ENCODE results near the gene CDH22.
A peak's percentile ranks its signal among the peaks of the same experiment; 100 is the strongest.

CDH22 gene

GRCh38 chr20:46267108-46268105 is 40.9 kb downstream of the CDH22 start:
- no peak for DNase-seq

DNA sequence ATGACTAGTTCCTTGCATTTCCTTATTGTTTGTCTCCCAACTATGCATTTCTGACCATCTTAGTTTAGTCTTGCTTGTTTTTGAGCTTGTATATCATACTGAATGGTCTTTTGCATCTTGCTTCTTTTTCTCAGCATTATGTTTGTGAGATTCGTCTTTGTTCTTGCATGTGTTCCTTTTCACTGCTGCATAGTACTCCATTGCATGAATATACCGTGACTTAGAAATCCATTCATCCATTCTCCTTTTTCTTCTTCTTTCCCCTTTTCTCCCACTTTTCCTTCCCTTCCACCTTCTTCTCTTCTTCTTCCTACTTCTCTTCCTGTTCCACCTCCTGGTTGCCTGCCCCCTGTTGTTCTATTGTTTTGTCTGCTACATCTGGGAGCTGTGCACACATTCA is 42.8 kb downstream of the CDH22 start:
- no peak for DNase-seq

- DNase-seq = no peak
Measured at GRCh38 chr20:46264391-46265266, 43.7 kb downstream of the CDH22 start.

DNA sequence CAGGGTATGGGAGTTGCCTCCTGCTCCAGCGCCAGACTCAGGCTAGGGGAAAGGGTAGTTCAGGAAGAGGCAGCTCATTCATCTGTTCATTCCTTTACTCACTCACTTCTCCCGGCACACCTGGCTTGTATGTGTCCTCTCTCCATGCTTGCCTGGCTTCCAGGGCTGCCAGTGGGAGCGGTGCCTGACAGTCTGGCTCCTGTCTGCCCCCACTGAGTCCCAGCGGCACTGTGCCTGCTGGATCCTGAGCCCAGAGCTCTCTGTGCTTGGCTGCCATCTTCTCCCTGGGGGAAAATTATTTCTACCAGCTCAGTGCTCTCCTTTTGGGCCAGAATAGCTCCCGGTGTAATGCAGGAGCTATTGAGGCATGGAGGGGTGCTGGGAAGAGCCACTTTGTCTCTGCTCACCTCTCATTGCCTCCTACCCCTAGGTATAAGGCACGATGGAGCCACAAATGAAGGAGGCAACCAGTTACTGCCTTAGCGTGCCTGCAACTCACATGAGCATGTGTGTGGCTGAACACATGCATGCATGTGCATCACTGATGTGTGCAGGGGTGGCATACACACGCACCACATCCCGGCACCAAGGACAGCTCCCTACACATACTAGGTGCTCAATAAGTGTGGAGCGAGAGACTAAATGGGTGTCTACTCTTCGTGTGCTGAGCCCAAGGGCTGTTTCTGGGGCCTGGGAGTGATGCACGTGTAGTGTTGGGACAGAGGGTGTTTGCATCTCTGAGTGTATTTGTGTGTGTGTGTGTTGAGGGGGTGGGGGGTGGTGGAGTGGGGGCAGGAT is 46.6 kb downstream of the CDH22 start:
- DNase-seq = no peak

GRCh38 chr20:46260936-46261454 is 47.3 kb downstream of the CDH22 start:
- DNase-seq = no peak

DNA sequence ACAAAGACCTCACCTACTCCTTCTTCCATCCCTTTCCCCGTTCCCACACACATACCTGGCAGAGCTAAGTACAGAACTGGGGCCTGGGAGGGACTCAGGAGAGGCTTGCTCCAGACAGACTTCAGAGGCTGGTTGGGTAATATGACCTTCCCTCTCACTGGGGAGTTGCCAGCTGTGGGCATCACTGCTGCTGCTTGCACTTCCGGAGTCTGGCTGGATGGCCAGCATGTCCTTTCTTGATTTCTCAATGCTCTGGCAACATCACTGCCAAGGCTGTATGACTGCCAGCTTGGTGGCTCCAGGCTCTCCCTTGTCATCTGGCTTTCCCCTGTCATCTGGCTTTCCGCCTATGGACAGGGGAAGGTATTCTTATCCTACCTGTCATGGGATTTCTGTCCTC is 47.8 kb downstream of the CDH22 start:
- no peak for DNase-seq

- no peak for DNase-seq
Measured at GRCh38 chr20:46259260-46259859, 48.9 kb downstream of the CDH22 start.

GRCh38 chr20:46257887-46258286 is 50.4 kb downstream of the CDH22 start:
- no peak for DNase-seq

GRCh38 chr20:46256293-46256692 is 52.0 kb downstream of the CDH22 start:
- DNase-seq = no peak

DNA sequence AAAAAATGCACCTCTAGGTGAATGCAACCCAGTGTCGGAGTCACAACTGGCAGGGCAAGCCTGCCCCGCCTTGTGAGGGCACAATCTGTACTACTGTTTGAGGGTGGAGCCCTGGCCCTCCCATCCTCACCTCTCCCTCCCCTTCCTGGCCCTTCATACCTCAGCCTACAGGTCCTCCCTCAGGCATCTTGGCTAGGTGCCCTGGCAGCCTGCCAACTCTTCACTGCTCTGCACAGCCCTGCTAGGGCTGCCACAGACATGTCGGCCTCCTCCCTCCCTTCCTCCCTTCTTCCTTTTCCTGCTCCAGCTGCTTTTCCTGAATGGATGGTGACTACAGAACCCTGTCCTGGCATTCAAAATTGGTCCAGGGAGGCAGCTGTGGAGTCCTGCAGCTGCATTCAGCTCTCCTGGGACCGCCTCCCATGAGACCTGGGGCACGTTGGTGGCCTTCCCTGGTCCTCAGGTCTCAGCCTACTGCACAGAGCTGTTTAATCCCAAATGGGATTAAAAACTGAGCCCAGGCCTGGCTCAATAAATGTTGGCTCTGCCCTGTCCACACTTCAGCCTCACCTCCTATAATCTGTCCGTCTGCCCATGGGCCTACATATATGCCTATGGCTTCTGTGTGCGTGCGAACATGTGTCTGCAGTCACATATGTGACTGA is 52.7 kb downstream of the CDH22 start:
- peak; percentile 16 for DNase-seq

DNA sequence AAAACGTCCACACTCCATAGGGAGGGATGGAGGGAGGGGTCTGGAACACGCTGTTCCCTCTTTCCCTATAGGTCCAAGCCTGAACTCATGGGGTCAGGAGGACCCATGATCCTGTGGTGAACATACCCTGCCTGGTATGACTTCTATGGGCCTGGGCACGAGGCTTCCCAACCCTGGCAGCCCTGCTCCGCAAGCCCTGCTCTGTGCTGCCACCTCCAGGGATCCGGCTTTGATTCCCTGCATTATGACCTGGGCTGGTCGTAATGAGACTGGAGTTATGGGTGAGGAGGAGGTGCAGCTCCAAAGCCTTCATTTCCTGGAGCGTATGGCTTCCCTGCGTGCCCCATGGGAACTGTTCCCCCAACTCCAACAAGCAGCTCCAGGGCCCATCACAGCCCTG is 54.9 kb downstream of the CDH22 start:
- no peak for DNase-seq

GRCh38 chr20:46252352-46253091 is 55.8 kb downstream of the CDH22 start:
- DNase-seq = no peak

DNA sequence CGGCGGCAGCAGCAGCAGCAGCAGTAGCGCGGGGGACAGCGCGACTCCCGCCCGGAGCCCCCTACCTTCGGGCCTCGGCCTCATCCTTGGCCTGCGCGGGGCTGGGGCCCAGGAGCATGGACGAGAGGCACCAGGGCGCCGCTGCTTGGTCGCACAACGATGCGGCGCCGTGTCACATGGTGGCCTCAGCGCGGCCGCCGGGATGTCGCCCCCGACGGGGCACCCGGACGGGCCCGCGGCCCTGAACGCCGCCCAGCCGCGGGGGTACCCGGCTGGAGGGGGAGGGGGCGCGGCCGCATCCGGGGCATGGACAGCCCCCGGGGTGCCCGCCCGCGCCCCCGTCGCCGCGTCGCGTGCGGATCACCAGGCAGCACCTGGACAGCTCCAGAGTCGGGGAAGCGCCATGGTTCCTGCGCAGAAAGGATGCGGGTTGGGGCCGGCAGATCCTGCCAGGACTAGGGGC is 57.1 kb downstream of the CDH22 start:
- DNase-seq = no peak

GRCh38 chr20:46250772-46251171 is 57.5 kb downstream of the CDH22 start:
- DNase-seq = no peak

DNA sequence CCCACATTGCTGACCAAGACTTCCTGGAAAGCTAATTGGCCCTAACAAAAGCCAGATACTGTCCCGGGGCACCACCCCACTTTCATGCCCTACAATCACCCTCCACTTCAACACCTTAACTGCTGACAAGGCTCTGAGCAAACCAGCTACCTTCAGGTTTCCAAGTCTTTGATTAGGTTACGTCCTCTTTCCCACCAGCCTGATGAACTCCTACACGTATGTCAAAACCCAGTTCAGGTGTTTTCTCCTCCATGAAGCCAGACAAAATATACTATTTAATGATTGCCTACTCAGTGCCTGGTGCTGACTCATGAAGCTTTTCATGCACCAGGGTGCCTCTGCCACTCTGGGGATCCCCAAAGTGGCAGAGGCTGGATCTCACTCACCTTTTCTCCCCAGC is 58.6 kb downstream of the CDH22 start:
- DNase-seq = no peak

- DNase-seq = no peak
Measured at GRCh38 chr20:46246559-46246958, 61.7 kb downstream of the CDH22 start.

DNA sequence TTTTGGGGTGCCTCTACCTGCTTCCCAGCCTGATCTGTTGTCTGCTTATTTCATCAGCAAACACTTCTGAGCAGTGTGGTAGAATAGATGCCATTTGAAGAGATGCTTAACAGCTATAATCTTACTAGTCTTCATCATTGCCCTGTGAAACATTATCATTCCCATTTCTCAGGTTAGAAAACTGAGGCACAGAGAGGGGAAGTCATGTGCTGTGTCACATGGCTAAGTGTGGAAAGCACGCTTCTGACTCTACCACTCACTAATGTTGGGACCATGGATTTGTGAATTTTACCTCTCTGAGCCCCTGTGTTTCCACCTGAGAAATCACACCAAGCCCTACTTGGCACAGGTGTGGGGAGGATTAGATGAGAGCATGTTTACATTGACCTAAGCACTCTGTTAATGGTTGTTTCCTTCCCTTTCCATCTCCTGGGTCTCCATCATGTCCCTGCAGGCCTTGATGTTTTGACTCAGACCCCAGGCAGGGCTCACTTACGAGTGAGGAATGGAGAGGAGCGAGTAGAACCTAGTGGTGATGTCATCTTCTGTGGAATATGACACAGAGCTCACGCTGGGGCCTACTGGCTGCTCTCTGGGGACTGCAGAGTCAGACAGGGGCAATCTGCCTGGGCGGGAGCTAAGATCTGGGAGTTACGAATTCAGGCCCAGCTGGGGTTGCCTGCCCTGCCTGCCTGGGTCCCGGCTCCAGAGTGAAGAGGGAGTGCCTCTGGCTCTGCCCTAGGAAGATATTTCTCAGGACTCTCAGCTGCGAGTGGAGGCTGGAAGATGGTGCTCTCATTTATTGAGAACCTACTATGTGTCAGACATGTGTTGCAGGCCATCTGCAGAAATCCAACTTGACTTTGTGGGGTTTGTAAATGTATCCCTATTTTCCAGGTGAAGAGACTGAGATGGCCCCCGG is 64.3 kb downstream of the CDH22 start:
- no peak for DNase-seq

- no peak for DNase-seq
Measured at GRCh38 chr20:46242390-46242789, 65.9 kb downstream of the CDH22 start.

- DNase-seq = no peak
Measured at GRCh38 chr20:46240881-46241280, 67.4 kb downstream of the CDH22 start.
